Right ventricle myocardium superior (tissue), 1 donor: ENCODE results near the gene ZC3H14. TPM values are rescaled to one million over a fixed set of nuclear protein-coding genes. Genes with fewer than 3 reads are reported as not detected.

Source experiments
- ATAC-seq: fragments of 200-7000 bp; cut with Tn5 transposase; one replicate; pipeline ENCODE4 v1.9.1; 2020; ENCODE audit warnings: mild to moderate bottlenecking; ENCODE audit not compliant: poor library complexity
- DNase-seq: peaks from one replicate; pipeline ENCODE4 v3.0.0-alpha.2; 2020
- intact Hi-C: fragments of 100-400 bp; cut with DNase I; formaldehyde crosslinking; loops from one replicate; pipeline ENCODE4 v1.11.2; 2022
- total RNA-seq: library from RNA; stranded (reverse); fragmentation: NEBNext Ultra II Directional; extraction: Animal tissue kit (Norgen Biotek cat#: 25700); gene quantifications from one replicate; pipeline ENCODE4 v1.2.1, GENCODE V29; 2021
- donor health status: DM: no; HTN: yes; CAD: no; lungs with severe emphysema.

ZC3H14 gene
- total RNA-seq, 1 donor from 2014 or later, result 36.6 TPM

GRCh38 chr14:88632512-88632911, 69.7 kb downstream of the ZC3H14 start:
- intact Hi-C loops, result no loop called here
- ATAC-seq, result no peak
- DNase-seq, result no peak

- intact Hi-C loops, result no loop called here
- DNase-seq (no peak), ATAC-seq (no peak)
Measured at GRCh38 chr14:88639221-88639620, 76.4 kb downstream of the ZC3H14 start.

- intact Hi-C loops, result no loop called here
- ATAC-seq (no peak), DNase-seq (no peak)
Measured at GRCh38 chr14:88660056-88660455, 97.2 kb downstream of the ZC3H14 start.

GRCh38 chr14:88667555-88668273, 104.9 kb downstream of the ZC3H14 start:
- DNase-seq (peak; percentile 44), ATAC-seq (peak; percentile 94)
- intact Hi-C loops, result no loop called here

GRCh38 chr14:88668448-88669116, 105.7 kb downstream of the ZC3H14 start:
- ATAC-seq, result peak; percentile 39

GRCh38 chr14:88669346-88669745, 106.5 kb downstream of the ZC3H14 start:
- ATAC-seq, result no peak
- intact Hi-C loops, result no loop called here

More at GRCh38 chr14:88668448-88669116, 105.7 kb downstream of the ZC3H14 start:
- intact Hi-C loops, result no loop called here
- DNase-seq, result no peak

More at GRCh38 chr14:88669346-88669745, 106.5 kb downstream of the ZC3H14 start:
- DNase-seq, result no peak

Other genes with a start within 250 kb of the ZC3H14 start
- gene KCNK10, start 239.8 kb upstream of the ZC3H14 start, total RNA-seq, result not detected
- 8.8 TPM for gene SPATA7, start 177.4 kb upstream of the ZC3H14 start, total RNA-seq
- gene PTPN21, start 8.0 kb upstream of the ZC3H14 start, total RNA-seq, result 32.2 TPM
- gene EML5, start 229.9 kb downstream of the ZC3H14 start, total RNA-seq, result 0.16 TPM